Right cardiac atrium (tissue), 5 donors: Measurements from ENCODE around the gene PCDHGA9. TPM values are rescaled to one million over a fixed set of nuclear protein-coding genes. Genes with fewer than 3 reads are reported as not detected.
"Not testable (repeated sequence)": the region's sequence is repeated elsewhere in the genome, so short reads cannot be mapped to it uniquely, and the experiment has no call there.

Experiments
- ATAC-seq, 2 donors: fragments of 200-7000 bp; cut with Tn5 transposase; one replicate each; pipeline versions ENCODE4 v1.8.0 to v1.9.1; 2020; ENCODE audit warnings: moderate library complexity in 2 of 2, mild to moderate bottlenecking in 1 of 2
- DNase-seq, 3 donors: peaks; one replicate each; pipeline ENCODE4 v3.0.0-alpha.2; 2020
- H3K27ac ChIP-seq: one replicate; pipeline ENCODE4 v1.5.1; 2013; ENCODE audit warnings: mild to moderate bottlenecking, low read length, control low read depth, moderate library complexity
- H3K27me3 ChIP-seq: one replicate; pipeline ENCODE4 v1.6.1; 2013; ENCODE audit not compliant: control insufficient read depth, insufficient read depth
- H3K4me1 ChIP-seq: one replicate; pipeline ENCODE4 v1.6.1; 2013; ENCODE audit warnings: low read length; ENCODE audit not compliant: control insufficient read depth, insufficient read depth
- H3K4me3 ChIP-seq: one replicate; pipeline ENCODE4 v1.5.1; 2013; ENCODE audit warnings: low read length, control low read depth
- H3K9me3 ChIP-seq: one replicate; pipeline ENCODE4 v1.6.1; 2013; ENCODE audit warnings: low read length; ENCODE audit not compliant: control insufficient read depth
- WGBS: extraction: QIAGEN DNeasy Blood & Tissue Kit; methylation state at CpG from one replicate; pipeline ENCODE4 v1.1.7; 2013; 5-methylcytosine and 5-hydroxymethylcytosine counted together
- intact Hi-C, 4 donors: fragments of 100-400 bp; cut with DNase I; formaldehyde crosslinking; loops; one replicate each; pipeline versions ENCODE4 v1.11.0 to v1.14.0; 2022 to 2023
- polyA plus RNA-seq: library from polyadenylated mRNA; stranded (reverse); fragments of 200-250 nt; gene quantifications from one replicate; pipeline ENCODE4 v1.2.3, GENCODE V29; 2013
- total RNA-seq, 4 donors: library from RNA; stranded (reverse); fragmentation: NEBNext Ultra II Directional; extraction: Animal tissue kit (Norgen Biotek cat#: 25700); gene quantifications; one replicate each; pipeline ENCODE4 v1.2.1, GENCODE V29; 2021
- donor health status: healthy with polysubstance abuse.
- donor health status: DM: no; HTN: yes; CAD: no.
- donor health status: DM: no; HTN: no; CAD: no.
- donor health status: DM: no; HTN: yes; CAD: no; lungs with severe emphysema.
- donor health status: DM: yes; HTN: yes; CAD: no.

The PCDHGA9 gene
- total and polyA plus RNA-seq, 5 donors = 1.6 to 5.4 (median 3.7) TPM

DNA sequence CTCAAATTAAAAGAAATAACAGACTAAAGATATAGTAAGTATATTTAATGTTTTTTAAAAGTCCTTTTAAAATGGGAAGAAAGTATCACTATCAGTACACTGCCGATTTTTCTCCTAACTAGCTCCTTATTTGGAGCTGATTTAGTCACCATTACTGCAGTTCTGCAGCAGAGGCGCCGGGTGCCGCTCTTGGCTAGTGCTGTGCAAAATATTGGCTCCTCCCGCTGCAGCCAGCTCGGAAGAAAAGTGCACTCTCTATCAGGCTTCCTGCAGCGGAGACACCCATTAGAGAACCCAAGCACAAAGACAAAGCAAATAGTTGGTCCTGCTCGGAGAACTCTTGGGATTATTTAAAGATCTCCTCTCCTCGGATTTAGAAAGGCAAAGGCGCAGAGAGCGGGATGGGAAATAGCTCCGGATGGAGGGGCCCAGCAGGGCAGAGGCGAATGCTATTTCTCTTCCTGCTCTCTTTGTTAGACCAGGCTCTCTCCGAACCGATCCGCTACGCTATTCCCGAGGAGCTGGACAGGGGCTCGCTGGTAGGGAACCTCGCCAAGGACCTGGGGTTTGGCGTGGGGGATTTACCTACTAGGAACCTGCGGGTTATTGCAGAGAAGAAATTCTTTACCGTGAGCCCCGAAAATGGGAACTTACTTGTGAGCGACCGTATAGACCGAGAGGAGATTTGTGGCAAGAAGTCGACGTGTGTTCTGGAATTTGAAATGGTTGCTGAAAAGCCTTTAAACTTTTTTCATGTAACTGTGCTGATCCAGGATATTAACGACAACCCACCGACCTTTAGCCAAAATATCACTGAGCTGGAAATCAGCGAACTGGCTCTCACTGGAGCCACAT is 32.4 kb upstream of the PCDHGA9 start, which contains the start of gene PCDHGB3:
TSS of gene PCDHGB3 (plus strand) at position 249 of the 855 bp plus-strand sequence. CDS start at position 402, 153 bp downstream.
- 19% methylated on average over 32 of the region's 32 CpGs for WGBS
- Histone ChIP-seq H3K4me3 (peak within 1 kb of the TSS; percentile 39), H3K27ac (no peak within 1 kb of the TSS), H3K4me1 (no peaks in the 10 kb centered on the region), H3K9me3 (peaks cover 23% of the 10 kb centered on the region), H3K27me3 (no peaks in the 10 kb centered on the region)
- intact Hi-C loops = loop anchor here in 1 of 4 donors (10.0 kb wide), 1 partner anchor 55 kb away; the partner anchor contains the start of gene PCDHGA11
- ATAC-seq (peak; percentile 81 to 87), DNase-seq (peak in 2 of 3 donors; percentile 68 to 75)

DNA sequence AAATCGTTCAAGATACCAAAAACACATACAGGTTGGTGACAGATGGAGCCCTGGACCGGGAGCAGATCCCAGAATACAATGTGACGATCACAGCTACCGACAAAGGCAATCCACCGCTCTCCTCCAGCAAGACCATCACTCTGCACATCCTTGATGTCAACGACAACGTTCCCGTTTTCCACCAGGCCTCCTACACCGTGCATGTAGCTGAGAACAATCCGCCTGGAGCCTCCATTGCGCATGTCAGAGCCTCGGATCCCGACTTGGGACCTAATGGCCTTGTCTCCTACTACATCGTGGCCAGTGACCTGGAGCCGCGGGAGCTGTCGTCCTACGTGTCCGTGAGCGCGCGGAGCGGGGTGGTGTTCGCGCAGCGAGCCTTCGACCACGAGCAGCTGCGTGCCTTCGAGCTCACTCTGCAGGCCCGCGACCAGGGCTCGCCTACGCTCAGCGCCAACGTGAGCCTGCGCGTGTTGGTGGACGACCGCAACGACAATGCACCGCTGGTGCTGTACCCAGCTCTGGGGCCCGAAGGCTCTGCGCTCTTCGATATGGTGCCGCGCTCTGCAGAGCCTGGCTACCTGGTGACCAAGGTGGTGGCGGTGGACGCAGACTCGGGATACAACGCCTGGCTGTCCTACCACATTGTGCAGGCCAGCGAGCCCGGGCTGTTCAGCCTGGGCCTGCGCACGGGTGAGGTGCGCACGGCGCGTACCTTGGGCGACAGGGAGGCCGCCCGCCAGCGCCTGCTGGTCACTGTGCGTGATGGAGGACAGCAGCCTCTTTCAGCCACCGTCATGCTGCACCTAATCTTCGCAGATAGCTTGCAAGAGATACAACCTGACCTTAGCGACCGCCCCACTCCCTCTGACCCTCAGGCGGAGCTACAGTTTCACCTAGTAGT is 30.8 kb upstream of the PCDHGA9 start:
- intact Hi-C loops = loop anchor here in 1 of 4 donors (10.0 kb wide), 1 partner anchor 53 kb away; the partner anchor contains the start of gene PCDHGA11
- WGBS = 31% methylated on average over 69 of the region's 69 CpGs
- DNase-seq = no peak
- no peak overlapping the region for H3K27ac ChIP-seq
- H3K27me3 ChIP-seq = no peaks in the 10 kb centered on the region
- no peak overlapping the region for H3K4me3 ChIP-seq
- peaks cover 12% of the 10 kb centered on the region for H3K9me3 ChIP-seq
- ATAC-seq = no peak
- H3K4me1 ChIP-seq = no peaks in the 10 kb centered on the region

DNA sequence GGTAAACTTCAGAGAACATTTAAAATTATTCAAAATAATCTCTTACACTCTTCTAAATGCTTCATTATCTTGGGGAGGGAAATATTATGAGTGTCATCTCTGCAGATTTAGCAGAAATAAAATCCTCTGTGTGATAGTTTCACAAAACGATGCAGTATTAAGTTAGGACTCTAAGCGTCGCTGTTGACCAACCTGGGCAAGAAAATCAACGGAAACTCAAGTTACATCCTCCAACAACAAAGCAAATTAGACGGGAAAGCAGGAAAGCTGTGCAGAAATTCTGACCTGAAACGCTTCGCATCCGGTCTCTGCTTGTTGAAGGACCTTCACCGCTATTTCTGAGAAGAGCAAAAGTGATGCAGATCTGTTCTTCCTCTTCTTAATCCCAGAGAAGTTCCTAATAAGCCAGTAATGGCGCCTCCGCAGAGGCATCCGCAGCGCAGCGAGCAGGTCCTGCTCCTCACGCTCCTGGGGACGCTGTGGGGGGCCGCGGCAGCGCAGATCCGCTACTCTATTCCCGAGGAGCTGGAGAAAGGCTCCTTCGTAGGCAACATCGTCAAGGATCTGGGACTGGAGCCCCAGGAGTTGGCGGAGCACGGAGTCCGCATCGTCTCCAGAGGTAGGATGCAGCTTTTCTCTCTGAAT is 28.8 kb upstream of the PCDHGA9 start, which contains the start of gene PCDHGA6:
TSS of gene PCDHGA6 (plus strand) at position 219 of the 645 bp plus-strand sequence. CDS start at position 412, 193 bp downstream.
- H3K27me3 ChIP-seq = no peaks in the 10 kb centered on the region
- DNase-seq (no peak), ATAC-seq (no peak)
- H3K27ac ChIP-seq = no peak within 1 kb of the TSS
- peaks cover 12% of the 10 kb centered on the region for H3K9me3 ChIP-seq
- no peaks in the 10 kb centered on the region for H3K4me1 ChIP-seq
- H3K4me3 ChIP-seq = peak within 1 kb of the TSS; percentile 1
- intact Hi-C loops = loop anchor here in 1 of 4 donors (10.0 kb wide), 1 partner anchor 51 kb away; the partner anchor contains the start of gene PCDHGA11
- WGBS = 15% methylated on average over 27 of the region's 27 CpGs

DNA sequence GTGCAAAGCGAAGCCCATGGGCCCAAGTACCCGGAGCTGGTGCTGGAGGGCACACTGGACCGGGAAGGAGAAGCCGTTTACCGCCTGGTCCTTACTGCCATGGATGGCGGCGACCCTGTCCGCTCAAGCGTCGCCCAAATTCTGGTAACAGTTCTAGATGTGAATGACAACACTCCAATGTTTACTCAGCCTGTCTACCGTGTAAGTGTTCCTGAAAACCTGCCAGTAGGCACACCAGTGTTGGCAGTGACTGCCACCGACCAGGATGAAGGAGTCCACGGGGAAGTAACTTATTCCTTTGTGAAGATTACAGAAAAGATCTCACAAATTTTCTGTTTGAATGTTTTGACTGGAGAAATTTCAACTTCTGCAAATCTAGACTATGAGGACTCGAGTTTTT is 28.0 kb upstream of the PCDHGA9 start:
- Histone ChIP-seq H3K9me3 (peaks cover 12% of the 10 kb centered on the region), H3K4me1 (no peaks in the 10 kb centered on the region), H3K27me3 (no peaks in the 10 kb centered on the region), H3K4me3 (no peak overlapping the region), H3K27ac (no peak overlapping the region)
- WGBS = 51% methylated on average over 14 of the region's 14 CpGs
- intact Hi-C loops = loop anchor here in 1 of 4 donors (10.0 kb wide), 1 partner anchor 50 kb away; the partner anchor contains the start of gene PCDHGA11
- peak in 1 of 2 donors; percentile 35 for ATAC-seq
- DNase-seq = no peak

DNA sequence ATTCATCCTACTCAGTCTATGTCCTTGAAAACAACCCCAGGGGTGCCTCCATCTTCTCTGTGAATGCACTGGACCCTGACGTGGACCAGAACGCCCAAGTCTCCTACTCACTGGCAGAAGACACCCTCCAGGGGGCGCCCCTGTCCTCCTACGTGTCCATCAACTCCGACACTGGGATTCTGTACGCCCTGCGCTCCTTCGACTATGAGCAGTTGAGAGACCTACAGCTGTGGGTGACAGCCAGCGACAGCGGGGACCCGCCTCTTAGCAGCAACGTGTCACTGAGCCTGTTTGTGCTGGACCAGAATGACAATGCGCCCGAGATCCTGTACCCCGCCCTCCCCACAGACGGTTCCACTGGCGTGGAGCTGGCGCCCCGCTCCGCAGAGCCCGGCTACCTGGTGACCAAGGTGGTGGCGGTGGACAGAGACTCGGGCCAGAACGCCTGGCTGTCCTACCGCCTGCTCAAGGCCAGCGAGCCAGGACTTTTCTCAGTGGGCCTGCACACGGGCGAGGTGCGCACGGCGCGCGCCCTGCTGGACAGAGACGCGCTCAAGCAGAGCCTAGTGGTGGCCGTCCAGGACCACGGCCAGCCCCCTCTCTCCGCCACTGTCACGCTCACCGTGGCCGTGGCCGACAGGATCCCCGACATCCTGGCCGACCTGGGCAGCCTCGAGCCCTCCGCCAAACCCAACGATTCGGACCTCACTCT is 27.0 kb upstream of the PCDHGA9 start:
- not testable (repeated sequence) for DNase-seq, H3K27me3 ChIP-seq, H3K27ac ChIP-seq, H3K4me3 ChIP-seq, ATAC-seq, H3K4me1 ChIP-seq
- H3K9me3 ChIP-seq = peaks cover 11% of the 10 kb centered on the region
- intact Hi-C loops = loop anchor here in 1 of 4 donors (10.0 kb wide), 1 partner anchor 49 kb away; the partner anchor contains the start of gene PCDHGA11
- 47% methylated on average over 43 of the region's 48 CpGs for WGBS

DNA sequence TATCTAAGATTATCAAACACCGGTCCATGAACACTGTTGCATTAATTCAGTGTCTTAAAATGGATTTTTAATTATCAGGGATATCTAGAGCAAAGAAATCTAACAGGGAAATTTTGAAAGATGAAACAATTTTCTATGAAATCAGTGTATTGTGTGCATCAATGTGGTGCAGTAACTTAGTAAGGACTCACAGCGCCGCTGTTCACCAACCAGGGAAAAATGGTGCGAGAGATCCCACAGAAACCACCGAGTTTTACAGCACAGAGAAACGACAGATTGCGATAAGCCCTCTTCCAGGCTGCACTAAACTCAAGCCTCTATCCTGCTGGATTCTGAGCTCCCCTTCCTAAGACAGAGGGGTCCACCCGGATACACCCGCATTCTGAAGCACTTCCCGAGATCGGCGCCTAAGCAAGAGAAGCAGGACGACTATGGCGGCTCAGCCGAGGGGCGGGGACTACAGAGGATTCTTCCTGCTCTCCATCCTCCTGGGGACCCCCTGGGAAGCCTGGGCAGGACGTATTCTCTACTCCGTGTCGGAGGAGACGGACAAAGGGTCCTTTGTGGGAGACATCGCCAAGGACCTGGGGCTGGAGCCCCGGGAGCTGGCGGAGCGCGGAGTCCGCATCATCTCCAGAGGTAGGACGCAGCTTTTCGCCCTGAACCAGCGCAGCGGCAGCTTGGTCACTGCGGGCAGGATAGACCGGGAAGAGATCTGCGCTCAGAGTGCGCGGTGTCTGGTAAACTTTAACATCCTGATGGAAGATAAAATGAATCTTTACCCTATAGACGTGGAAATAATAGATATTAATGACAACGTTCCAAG is 19.9 kb upstream of the PCDHGA9 start, which contains the start of gene PCDHGA7:
TSS of gene PCDHGA7 (plus strand) at position 274 of the 826 bp plus-strand sequence. CDS start at position 432, 158 bp downstream.
- 13% methylated on average over 37 of the region's 37 CpGs for WGBS
- Histone ChIP-seq H3K27ac (no peak within 1 kb of the TSS), H3K9me3 (peaks cover 4% of the 10 kb centered on the region), H3K4me3 (peak within 1 kb of the TSS; percentile 58), H3K4me1 (no peaks in the 10 kb centered on the region), H3K27me3 (no peaks in the 10 kb centered on the region)
- no peak for DNase-seq
- peak in 1 of 2 donors; percentile 32 for ATAC-seq
- intact Hi-C loops = no loop called here

DNA sequence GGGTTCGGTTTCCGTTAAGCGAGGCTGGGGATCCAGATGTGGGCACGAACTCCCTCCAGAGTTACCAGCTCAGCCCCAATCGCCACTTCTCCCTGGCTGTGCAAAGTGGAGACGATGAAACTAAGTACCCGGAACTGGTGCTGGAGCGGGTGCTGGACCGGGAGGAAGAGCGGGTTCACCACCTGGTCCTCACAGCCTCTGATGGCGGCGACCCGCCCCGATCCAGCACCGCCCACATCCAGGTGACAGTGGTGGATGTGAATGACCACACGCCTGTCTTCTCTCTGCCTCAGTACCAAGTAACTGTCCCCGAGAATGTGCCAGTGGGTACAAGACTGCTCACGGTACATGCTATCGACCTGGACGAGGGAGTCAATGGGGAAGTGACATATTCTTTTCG is 19.2 kb upstream of the PCDHGA9 start:
- peak overlapping the region; percentile 58 for H3K4me3 ChIP-seq

DNA sequence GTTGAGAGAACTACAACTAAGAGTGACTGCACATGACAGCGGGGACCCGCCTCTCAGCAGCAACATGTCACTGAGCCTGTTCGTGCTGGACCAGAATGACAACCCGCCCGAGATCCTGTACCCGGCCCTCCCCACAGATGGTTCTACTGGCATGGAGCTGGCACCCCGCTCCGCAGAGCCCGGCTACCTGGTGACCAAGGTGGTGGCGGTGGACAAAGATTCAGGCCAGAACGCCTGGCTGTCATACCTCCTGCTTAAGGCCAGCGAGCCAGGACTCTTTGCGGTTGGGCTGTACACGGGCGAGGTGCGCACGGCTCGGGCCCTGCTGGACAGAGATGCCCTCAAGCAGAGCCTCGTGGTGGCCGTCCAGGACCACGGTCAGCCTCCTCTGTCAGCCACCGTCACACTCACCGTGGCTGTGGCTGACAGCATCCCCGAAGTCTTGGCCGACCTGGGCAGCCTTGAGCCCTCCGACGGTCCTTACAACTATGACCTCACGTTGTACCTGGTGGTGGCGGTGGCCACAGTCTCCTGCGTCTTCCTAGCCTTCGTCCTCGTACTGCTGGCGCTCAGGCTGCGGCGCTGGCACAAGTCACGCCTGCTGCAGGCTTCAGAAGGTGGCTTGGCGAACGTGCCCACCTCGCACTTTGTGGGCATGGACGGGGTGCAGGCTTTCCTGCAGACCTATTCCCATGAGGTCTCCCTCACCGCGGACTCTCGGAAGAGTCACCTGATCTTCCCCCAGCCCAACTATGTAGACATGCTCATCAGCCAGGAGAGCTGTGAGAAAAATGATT is 17.9 kb upstream of the PCDHGA9 start:
- Histone ChIP-seq H3K4me3 (no peak overlapping the region), H3K27me3 (no peaks in the 10 kb centered on the region), H3K9me3 (peaks cover 4% of the 10 kb centered on the region), H3K27ac (no peak overlapping the region), H3K4me1 (no peaks in the 10 kb centered on the region)
- intact Hi-C loops = no loop called here
- DNase-seq (no peak), ATAC-seq (no peak)
- WGBS = 43% methylated on average over 43 of the region's 43 CpGs

More for the DNA sequence above, 19.2 kb upstream of the PCDHGA9 start:
- Histone ChIP-seq H3K9me3 (peaks cover 4% of the 10 kb centered on the region), H3K27ac (no peak overlapping the region), H3K27me3 (no peaks in the 10 kb centered on the region), H3K4me1 (no peaks in the 10 kb centered on the region)
- 33% methylated on average over 21 of the region's 21 CpGs for WGBS
- no peak for ATAC-seq
- intact Hi-C loops = no loop called here
- no peak for DNase-seq
